ENCODE data around the gene TNFRSF12A. TPM values are rescaled to one million over a fixed set of nuclear protein-coding genes. Genes with fewer than 3 reads are reported as not detected.

Gene TNFRSF12A
- total and polyA plus RNA-seq, 2 of the 13 experiments (the other 11 are each of a cell fraction or from before 2014, with no cell fraction given), result 61.9 to 66.0 TPM

- TF ChIP-seq ZNF281 (CRISPR knock-in tag; IDR thresholded peaks at IDR 0.05; ENCODE audit: borderline replicate concordance) (no peak), SNAI1 (CRISPR knock-in tag; IDR thresholded peaks at IDR 0.05; ENCODE audit: borderline replicate concordance) (no peak), ZNF326 (CRISPR knock-in tag; IDR thresholded peaks at IDR 0.05; ENCODE audit: borderline replicate concordance) (no peak), ATF2 (CRISPR knock-in tag; IDR thresholded peaks at IDR 0.05) (no peak), CC2D1A (CRISPR knock-in tag; IDR thresholded peaks at IDR 0.05) (no peak), KAT8 (CRISPR knock-in tag; IDR thresholded peaks at IDR 0.05) (no peak), ZSCAN12 (CRISPR knock-in tag; IDR thresholded peaks at IDR 0.05) (no peak), ARNTL (CRISPR knock-in tag; IDR thresholded peaks at IDR 0.05) (no peak), EHMT2 (IDR thresholded peaks at IDR 0.05; ENCODE audit: borderline replicate concordance, low read depth, low read length) (no peak), ZNF720 (CRISPR knock-in tag; IDR thresholded peaks at IDR 0.05) (no peak), DBP (CRISPR knock-in tag; IDR thresholded peaks at IDR 0.05; ENCODE audit: not compliant biosample characterization) (no peak), ZNF224 (CRISPR knock-in tag; IDR thresholded peaks at IDR 0.05) (no peak)
Measured at GRCh38 chr16:3047387-3047720, 27.2 kb downstream of the TNFRSF12A start (continued).

All from HepG2 (cell line).